Activated CD8-positive, alpha-beta T cell treated with anti-CD3 and anti-CD28 coated beads for 36 hours (primary cell): ENCODE measurements around the gene IKBKE. TPM values are rescaled to one million over a fixed set of nuclear protein-coding genes. Genes with fewer than 3 reads are reported as not detected.

ENCODE experiments used
- ATAC-seq: fragments of 200-7000 bp; cut with Tn5 transposase; one replicate; pipeline ENCODE4 v1.10.0; 2021; ENCODE audit warnings: mild to moderate bottlenecking, moderate library complexity
- CTCF ChIA-PET: fragments of 350-600 bp; sonication (Branson Sonifier 250); formaldehyde crosslinking; loops from one replicate; lab custom pipeline; 2021; ENCODE audit warnings: antibody characterized with exemption; lab: Charles Lee
- POLR2A ChIA-PET: fragments of 350-600 bp; sonication (Branson Sonifier 250); formaldehyde crosslinking; loops from one replicate; lab custom pipeline; 2021; ENCODE audit warnings: antibody characterized with exemption; lab: Charles Lee
- DNase-seq: peaks from one replicate; pipeline ENCODE4 v3.0.0-alpha.2; 2020
- H3K27ac Mint-ChIP-seq: one replicate; pipeline ENCODE4 v1.8.0; 2021; ENCODE audit warnings: mild to moderate bottlenecking, mixed read lengths
- H3K27me3 Mint-ChIP-seq: one replicate; pipeline ENCODE4 v1.8.0; 2021; ENCODE audit warnings: mixed read lengths
- H3K36me3 Mint-ChIP-seq: one replicate; pipeline ENCODE4 v1.8.0; 2021; ENCODE audit warnings: low read depth, mixed read lengths
- H3K4me1 Mint-ChIP-seq: one replicate; pipeline ENCODE4 v1.8.0; 2021; ENCODE audit warnings: low read depth, mixed read lengths
- H3K4me3 Mint-ChIP-seq: one replicate; pipeline ENCODE4 v1.8.0; 2021; ENCODE audit warnings: mild to moderate bottlenecking, moderate library complexity, mixed read lengths
- H3K9me3 Mint-ChIP-seq: one replicate; pipeline ENCODE4 v1.8.0; 2021; ENCODE audit warnings: mixed read lengths
- intact Hi-C: fragments of 100-400 bp; cut with micrococcal nuclease; formaldehyde crosslinking; loops from one replicate; pipeline ENCODE4 v1.10.0; 2022
- total RNA-seq, 2 experiments: library from RNA; stranded (reverse); gene quantifications; one replicate each; pipeline ENCODE4 v1.2.3, GENCODE V29; 2021
- TF ChIP-seq, protein P1 (sequence below): fragments of 200-600 bp; IDR thresholded peaks from one replicate; pipeline ENCODE4 v1.8.0; 2022; ENCODE audit warnings: antibody characterized with exemption, mild to moderate bottlenecking

The IKBKE gene
- total RNA-seq, 2 experiments from 2014 or later: 14.3 to 14.9 TPM

DNA sequence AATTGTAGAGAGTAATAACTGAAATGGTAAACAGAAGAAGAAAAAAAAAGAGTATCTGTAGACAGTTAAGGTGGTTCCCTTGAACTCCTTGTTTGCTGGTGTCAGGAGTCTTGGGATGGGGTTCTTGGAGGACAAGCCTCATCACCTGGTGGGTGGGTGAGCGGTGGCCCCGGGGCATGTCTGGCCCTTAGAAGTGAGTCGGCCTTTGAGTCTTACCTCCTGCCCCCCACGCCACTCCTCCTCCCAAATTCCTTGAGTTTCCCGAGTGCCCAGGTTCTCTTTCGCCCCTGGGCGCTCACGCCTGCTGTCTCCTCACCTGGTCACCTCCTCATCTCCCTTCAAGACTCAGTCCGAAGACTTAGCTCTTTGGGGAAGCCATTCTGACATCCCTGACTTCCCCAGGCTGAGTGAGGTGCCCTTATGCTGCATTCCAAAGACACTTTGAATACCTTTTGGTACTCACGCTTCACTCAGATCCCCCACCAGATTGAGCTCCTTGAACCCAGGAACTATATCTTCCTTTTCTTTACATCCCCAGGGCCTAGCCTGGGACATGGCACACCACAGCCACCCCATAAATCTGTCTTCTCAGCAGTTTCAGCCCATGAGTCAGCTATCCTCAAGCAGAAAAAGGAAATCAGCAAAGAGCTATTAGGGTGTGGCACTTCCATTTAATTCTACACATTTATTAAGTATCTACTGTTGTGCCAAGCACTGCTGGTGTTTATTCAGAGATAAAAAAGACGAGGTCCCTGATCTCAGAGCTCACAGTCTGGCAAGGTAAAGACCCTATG is 13.5 kb upstream of the IKBKE start:
- CTCF ChIA-PET: interaction anchor here (1.1 to 1.2 kb wide), 2 partner anchors 14 to 33 kb away, joined by 3 read pairs; partner anchors contain the start of gene IKBKE
- POLR2A ChIA-PET: no interaction called here
- Mint-ChIP-seq H3K4me1 (no peaks in the 10 kb centered on the region), H3K27me3 (no peaks in the 10 kb centered on the region), H3K4me3 (no peak overlapping the region), H3K9me3 (no peaks in the 10 kb centered on the region), H3K36me3 (peaks cover 1% of the 10 kb centered on the region), H3K27ac (no peak overlapping the region)
- ATAC-seq (no peak), DNase-seq (no peak)
- intact Hi-C loops: no loop called here
- TF ChIP-seq, protein P1, sequence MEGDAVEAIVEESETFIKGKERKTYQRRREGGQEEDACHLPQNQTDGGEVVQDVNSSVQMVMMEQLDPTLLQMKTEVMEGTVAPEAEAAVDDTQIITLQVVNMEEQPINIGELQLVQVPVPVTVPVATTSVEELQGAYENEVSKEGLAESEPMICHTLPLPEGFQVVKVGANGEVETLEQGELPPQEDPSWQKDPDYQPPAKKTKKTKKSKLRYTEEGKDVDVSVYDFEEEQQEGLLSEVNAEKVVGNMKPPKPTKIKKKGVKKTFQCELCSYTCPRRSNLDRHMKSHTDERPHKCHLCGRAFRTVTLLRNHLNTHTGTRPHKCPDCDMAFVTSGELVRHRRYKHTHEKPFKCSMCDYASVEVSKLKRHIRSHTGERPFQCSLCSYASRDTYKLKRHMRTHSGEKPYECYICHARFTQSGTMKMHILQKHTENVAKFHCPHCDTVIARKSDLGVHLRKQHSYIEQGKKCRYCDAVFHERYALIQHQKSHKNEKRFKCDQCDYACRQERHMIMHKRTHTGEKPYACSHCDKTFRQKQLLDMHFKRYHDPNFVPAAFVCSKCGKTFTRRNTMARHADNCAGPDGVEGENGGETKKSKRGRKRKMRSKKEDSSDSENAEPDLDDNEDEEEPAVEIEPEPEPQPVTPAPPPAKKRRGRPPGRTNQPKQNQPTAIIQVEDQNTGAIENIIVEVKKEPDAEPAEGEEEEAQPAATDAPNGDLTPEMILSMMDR: no peak

DNA sequence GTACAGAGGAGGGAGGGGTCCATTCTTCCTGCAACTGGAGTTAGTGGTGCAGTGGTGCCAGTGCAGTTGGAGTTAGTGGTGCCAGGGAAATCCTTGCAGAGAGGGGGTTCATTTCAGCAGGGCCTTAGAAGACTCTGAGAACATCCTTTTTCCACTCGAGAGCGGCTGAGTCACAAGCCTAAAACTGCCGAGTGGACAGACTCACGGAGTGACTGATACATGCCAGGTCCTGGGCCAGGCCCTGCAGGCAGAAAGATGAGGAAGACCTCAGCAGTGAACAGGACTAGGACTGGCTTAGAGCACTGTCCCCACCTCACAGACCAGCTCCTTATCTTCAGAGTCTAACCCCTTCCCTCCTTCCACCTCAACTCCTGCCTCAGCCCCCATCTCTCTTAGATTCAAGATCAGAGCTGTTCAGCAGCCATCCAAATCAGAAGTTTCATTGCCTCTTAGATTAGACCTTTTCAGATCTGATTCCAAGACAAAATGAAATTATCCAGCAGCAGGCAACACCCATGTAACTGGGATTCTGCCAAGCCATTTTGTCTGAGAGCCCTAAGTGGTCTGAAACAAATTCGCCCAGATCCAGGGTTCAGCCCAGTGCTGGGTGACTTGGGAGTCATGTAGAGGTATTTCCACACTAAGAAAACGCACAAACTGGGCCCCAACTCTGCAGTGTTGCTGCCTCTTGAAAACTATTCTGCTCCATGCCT is 12.7 kb upstream of the IKBKE start:
- no peak overlapping the region for H3K27ac Mint-ChIP-seq
- H3K9me3 Mint-ChIP-seq: no peaks in the 10 kb centered on the region
- no peak overlapping the region for H3K4me3 Mint-ChIP-seq
- TF ChIP-seq, protein P1: no peak
- intact Hi-C loops: no loop called here
- ATAC-seq (no peak), DNase-seq (no peak)
- ChIA-PET POLR2A (interaction anchor here (1.0 kb wide), 1 partner anchor 10 kb away, joined by 3 read pairs; no protein-coding TSS in a partner anchor), CTCF (interaction anchor here (1.1 to 2.1 kb wide), 3 partner anchors 13 to 32 kb away, joined by 3 to 8 read pairs (median 3); partner anchors contain the start of gene IKBKE)
- H3K27me3 Mint-ChIP-seq: no peaks in the 10 kb centered on the region
- H3K4me1 Mint-ChIP-seq: peaks cover 2% of the 10 kb centered on the region
- peaks cover 1% of the 10 kb centered on the region for H3K36me3 Mint-ChIP-seq

DNA sequence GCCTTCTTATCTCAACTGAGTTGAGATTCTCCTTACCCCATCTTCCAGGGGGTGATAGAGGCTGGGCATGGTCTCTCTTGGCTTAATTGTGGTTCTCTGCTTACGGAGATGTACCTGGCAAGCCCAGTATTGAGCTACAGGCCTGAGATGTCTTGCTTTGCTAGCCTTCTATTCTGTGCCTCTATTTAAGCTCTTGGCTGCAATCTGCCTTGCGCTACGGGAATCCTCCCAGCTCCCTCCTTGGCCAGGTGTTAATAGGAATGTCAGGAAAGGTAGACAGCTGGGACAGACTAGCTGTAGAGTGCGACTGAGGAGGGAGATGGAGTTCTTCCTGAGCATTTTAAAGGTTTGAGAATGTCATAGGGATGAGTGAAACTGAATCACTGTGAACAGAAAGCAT is 10.6 kb upstream of the IKBKE start:
- ChIA-PET CTCF (interaction anchor here (0.6 to 2.1 kb wide), 3 partner anchors 20 to 204 kb away, joined by 3 to 8 read pairs (median 4); no protein-coding TSS in a partner anchor), POLR2A (interaction anchor here (1.0 kb wide), 1 partner anchor 38 kb away, joined by 3 read pairs; no protein-coding TSS in a partner anchor)
- H3K4me1 Mint-ChIP-seq: peaks cover 20% of the 10 kb centered on the region
- H3K9me3 Mint-ChIP-seq: no peaks in the 10 kb centered on the region
- ATAC-seq: no peak
- H3K27me3 Mint-ChIP-seq: no peaks in the 10 kb centered on the region
- no peak overlapping the region for H3K27ac Mint-ChIP-seq
- H3K36me3 Mint-ChIP-seq: peaks cover 1% of the 10 kb centered on the region
- no peak overlapping the region for H3K4me3 Mint-ChIP-seq
- intact Hi-C loops: no loop called here
- DNase-seq: no peak
- TF ChIP-seq, protein P1: no peak

DNA sequence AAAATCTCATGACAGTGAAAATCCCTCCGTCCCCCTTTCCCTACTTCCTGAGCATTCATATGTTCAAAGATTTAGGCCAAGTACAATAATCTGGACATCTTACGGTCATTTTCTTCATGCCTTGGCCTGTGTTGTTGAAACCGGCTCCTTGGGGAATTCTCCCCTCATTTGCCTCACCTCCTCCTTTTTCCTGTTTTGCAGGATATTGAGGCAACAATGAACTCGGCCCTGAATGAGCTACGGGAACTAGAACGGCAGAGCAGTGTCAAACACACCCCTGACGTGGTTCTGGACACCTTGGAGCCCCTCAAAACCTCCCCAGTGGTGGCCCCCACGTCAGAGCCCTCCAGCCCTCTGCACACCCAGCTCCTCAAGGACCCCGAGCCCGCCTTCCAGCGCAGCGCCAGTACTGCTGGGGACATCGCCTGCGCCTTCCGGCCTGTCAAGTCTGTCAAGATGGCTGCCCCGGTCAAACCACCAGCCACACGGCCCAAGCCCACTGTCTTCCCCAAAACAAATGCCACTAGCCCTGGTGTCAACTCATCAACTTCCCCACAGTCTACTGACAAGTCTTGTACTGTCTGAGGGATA is 9.3 kb upstream of the IKBKE start:
- no peak for ATAC-seq
- ChIA-PET CTCF (interaction anchor here (0.9 to 7.8 kb wide), 13 partner anchors 9 to 203 kb away, joined by 3 to 112 read pairs (median 12); partner anchors contain the start of gene IKBKE), POLR2A (interaction anchor here (0.6 kb wide), 1 partner anchor 129 kb away, joined by 3 read pairs; no protein-coding TSS in a partner anchor)
- Mint-ChIP-seq H3K36me3 (peaks cover 1% of the 10 kb centered on the region), H3K27me3 (no peaks in the 10 kb centered on the region), H3K4me3 (no peak overlapping the region), H3K9me3 (no peaks in the 10 kb centered on the region), H3K27ac (no peak overlapping the region), H3K4me1 (peaks cover 32% of the 10 kb centered on the region)
- TF ChIP-seq, protein P1: no peak
- DNase-seq: no peak
- intact Hi-C loops: no loop called here
